Fibroblast of lung (primary cell): ENCODE measurements around the gene MFSD12. TPM values are rescaled to one million over a fixed set of nuclear protein-coding genes. Genes with fewer than 3 reads are reported as not detected.

Experiments used
- DNase-seq, 2 donors: peaks; one replicate each; pipeline versions ENCODE4 v3.0.0 to v3.0.0-alpha.2; 2010; ENCODE audit warnings: low read depth in 2 of 2
- H2AFZ ChIP-seq: 2 replicates; pipeline ENCODE4 v1.5.1; 2012; ENCODE audit warnings: low read length, control low read depth, inconsistent platforms
- H3K27ac ChIP-seq: 2 replicates; pipeline ENCODE4 v1.5.1; 2011; ENCODE audit warnings: low read length, control low read depth; ENCODE audit not compliant: insufficient read depth
- H3K27me3 ChIP-seq: 2 replicates; pipeline ENCODE4 v1.5.1; 2011; ENCODE audit warnings: mild to moderate bottlenecking, low read length; ENCODE audit not compliant: control insufficient read depth, insufficient read depth
- H3K36me3 ChIP-seq: 2 replicates; pipeline ENCODE4 v1.5.1; 2011; ENCODE audit warnings: low read length; ENCODE audit not compliant: control insufficient read depth, insufficient read depth
- H3K4me1 ChIP-seq: 2 replicates; pipeline ENCODE4 v1.5.1; 2011; ENCODE audit warnings: low read length; ENCODE audit not compliant: control insufficient read depth, insufficient read depth; ENCODE audit errors: extremely low read depth
- H3K4me2 ChIP-seq: 2 replicates; pipeline ENCODE4 v1.5.1; 2011; ENCODE audit warnings: low read length, control low read depth; ENCODE audit not compliant: insufficient read depth; ENCODE audit errors: extremely low read depth
- H3K4me3 ChIP-seq, 4 experiments: fragments of 200-600 bp in 1 of 4; sonication (generic) in 1 of 4; replicated peaks in 1 of 4; 2 replicates each; pipeline ENCODE4 v1.5.1; 2011 to 2016; ENCODE audit warnings: low read length in 4 of 4, low read depth in 3 of 4, mild to moderate bottlenecking in 3 of 4, control low read depth in 2 of 4, inconsistent platforms in 1 of 4, mixed read lengths in 1 of 4; ENCODE audit not compliant: insufficient read depth in 1 of 4; ENCODE audit errors: control extremely low read depth in 1 of 4
- H3K79me2 ChIP-seq: 2 replicates; pipeline ENCODE4 v1.5.1; 2012; ENCODE audit warnings: mild to moderate bottlenecking, low read length, inconsistent platforms; ENCODE audit not compliant: control insufficient read depth, insufficient read depth
- H3K9ac ChIP-seq: 2 replicates; pipeline ENCODE4 v1.5.1; 2011; ENCODE audit warnings: mild to moderate bottlenecking, low read length, control low read depth; ENCODE audit not compliant: insufficient read depth
- H3K9me3 ChIP-seq: 2 replicates; pipeline ENCODE4 v1.5.1; 2012; ENCODE audit warnings: low read depth, low read length; ENCODE audit not compliant: control insufficient read depth, insufficient read depth
- H4K20me1 ChIP-seq: 2 replicates; pipeline ENCODE4 v1.5.1; 2011; ENCODE audit warnings: low read length; ENCODE audit not compliant: control insufficient read depth, insufficient read depth; ENCODE audit errors: extremely low read depth
- EZH2 ChIP-seq: IDR thresholded peaks from 2 replicates; pipeline ENCODE4 v1.5.1; 2012; ENCODE audit warnings: low read length, control low read depth, mild to moderate bottlenecking; ENCODE audit errors: missing control alignments
- polyA plus RNA-seq, 2 donors: library from polyadenylated mRNA; depleted of rRNA in 1 of 2; stranded (reverse) in 1 of 2; unstranded in 1 of 2; fragments of >200 nt; gene quantifications; 2 replicates each; pipeline ENCODE4 v1.2.1, GENCODE V29; 2011 to 2012; ENCODE audit warnings: missing spikeins in 1 of 2
- total RNA-seq: library from RNA; depleted of rRNA; stranded (reverse); fragments of >200 nt; gene quantifications from 2 replicates; pipeline ENCODE4 v1.2.1, GENCODE V29; 2014
- TF ChIP-seq, protein P1 (sequence below), 2 donors: IDR thresholded peaks in 1 of 2; conservative IDR thresholded peaks in 1 of 2; 1 replicate in 1 of 2; 2 replicates in 1 of 2; pipeline ENCODE4 v1.5.1; 2011 to 2012; ENCODE audit warnings: low read length in 2 of 2, control low read depth in 1 of 2, inconsistent platforms in 1 of 2, low read depth in 1 of 2, mild to moderate bottlenecking in 1 of 2

MFSD12 gene
- total and polyA plus RNA-seq, 2 donors (not counting 1 experiment from before 2014, with no cell fraction given), result 20.6 to 79.9 TPM

DNA sequence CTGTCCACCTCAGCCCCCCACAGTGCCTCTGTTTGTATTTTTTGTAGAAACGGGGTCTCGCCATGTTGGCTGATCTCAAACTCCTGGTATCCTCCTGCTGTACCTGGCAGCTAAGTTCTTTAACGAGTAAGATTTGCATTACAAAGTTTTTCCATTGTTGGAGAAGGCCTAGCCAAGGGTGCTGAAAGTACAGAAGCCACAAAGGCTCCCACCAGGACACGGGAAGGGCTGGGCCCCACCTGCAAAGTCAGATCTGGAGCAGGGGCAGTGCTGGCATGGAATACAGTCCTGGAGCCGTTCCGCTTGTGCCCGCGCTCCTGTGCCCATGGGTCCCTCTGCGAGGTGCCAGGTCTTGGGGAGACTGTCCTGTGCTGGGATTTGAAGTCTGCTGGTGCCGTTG lies 39.1 kb downstream of the MFSD12 start:
- Histone ChIP-seq H3K27ac (no peak overlapping the region), H3K9ac (no peak overlapping the region), H3K4me2 (no peak overlapping the region), H4K20me1 (no peaks in the 10 kb centered on the region), H2AFZ (no peak overlapping the region), H3K36me3 (peaks cover 11% of the 10 kb centered on the region), H3K4me1 (peaks cover 18% of the 10 kb centered on the region), H3K9me3 (no peaks in the 10 kb centered on the region), H3K27me3 (no peaks in the 10 kb centered on the region), H3K4me3 (no peak overlapping the region), H3K79me2 (peaks cover 82% of the 10 kb centered on the region)
- no peak for DNase-seq
- TF ChIP-seq, protein P1, sequence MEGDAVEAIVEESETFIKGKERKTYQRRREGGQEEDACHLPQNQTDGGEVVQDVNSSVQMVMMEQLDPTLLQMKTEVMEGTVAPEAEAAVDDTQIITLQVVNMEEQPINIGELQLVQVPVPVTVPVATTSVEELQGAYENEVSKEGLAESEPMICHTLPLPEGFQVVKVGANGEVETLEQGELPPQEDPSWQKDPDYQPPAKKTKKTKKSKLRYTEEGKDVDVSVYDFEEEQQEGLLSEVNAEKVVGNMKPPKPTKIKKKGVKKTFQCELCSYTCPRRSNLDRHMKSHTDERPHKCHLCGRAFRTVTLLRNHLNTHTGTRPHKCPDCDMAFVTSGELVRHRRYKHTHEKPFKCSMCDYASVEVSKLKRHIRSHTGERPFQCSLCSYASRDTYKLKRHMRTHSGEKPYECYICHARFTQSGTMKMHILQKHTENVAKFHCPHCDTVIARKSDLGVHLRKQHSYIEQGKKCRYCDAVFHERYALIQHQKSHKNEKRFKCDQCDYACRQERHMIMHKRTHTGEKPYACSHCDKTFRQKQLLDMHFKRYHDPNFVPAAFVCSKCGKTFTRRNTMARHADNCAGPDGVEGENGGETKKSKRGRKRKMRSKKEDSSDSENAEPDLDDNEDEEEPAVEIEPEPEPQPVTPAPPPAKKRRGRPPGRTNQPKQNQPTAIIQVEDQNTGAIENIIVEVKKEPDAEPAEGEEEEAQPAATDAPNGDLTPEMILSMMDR (conservative IDR thresholded peaks at IDR 0.05 in 1 of 2, IDR thresholded peaks at IDR 0.05 in 1 of 2; ENCODE audit: low read depth in 1 of 2, low read length in 2 of 2), result no peak
- no peak for TF ChIP-seq EZH2

DNA sequence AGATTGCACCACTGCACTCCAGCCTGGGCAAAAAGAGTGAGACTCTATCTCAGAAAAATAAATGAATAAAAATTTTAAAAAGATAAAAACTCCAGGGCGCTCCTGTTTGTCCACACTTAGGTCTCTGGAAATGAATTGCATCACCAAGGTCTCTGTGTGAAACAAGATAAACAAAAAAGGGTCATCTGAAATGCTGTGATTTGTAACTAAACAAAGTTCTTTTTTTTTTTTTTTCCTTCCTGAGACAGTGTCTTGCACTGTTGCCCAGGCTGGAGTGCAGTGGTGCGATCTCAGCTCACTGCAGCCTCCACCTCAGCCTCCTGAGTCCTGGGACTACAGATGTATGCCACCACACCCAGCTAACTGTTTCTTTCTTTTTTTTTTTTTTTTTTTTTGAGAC lies 39.7 kb downstream of the MFSD12 start:
- peaks cover 9% of the 10 kb centered on the region for H3K36me3 ChIP-seq
- H3K9me3 ChIP-seq, result no peaks in the 10 kb centered on the region
- H4K20me1 ChIP-seq, result no peaks in the 10 kb centered on the region
- H3K79me2 ChIP-seq, result peaks cover 86% of the 10 kb centered on the region
- H3K4me3 ChIP-seq, result no peak overlapping the region
- peaks cover 18% of the 10 kb centered on the region for H3K4me1 ChIP-seq
- H2AFZ ChIP-seq, result no peak overlapping the region
- no peak for DNase-seq
- no peak overlapping the region for H3K4me2 ChIP-seq
- no peak for TF ChIP-seq EZH2
- TF ChIP-seq, protein P1 (conservative IDR thresholded peaks at IDR 0.05 in 1 of 2, IDR thresholded peaks at IDR 0.05 in 1 of 2; ENCODE audit: low read depth in 1 of 2, low read length in 2 of 2), result no peak
- H3K9ac ChIP-seq, result no peak overlapping the region
- H3K27me3 ChIP-seq, result no peaks in the 10 kb centered on the region
- H3K27ac ChIP-seq, result no peak overlapping the region

DNA sequence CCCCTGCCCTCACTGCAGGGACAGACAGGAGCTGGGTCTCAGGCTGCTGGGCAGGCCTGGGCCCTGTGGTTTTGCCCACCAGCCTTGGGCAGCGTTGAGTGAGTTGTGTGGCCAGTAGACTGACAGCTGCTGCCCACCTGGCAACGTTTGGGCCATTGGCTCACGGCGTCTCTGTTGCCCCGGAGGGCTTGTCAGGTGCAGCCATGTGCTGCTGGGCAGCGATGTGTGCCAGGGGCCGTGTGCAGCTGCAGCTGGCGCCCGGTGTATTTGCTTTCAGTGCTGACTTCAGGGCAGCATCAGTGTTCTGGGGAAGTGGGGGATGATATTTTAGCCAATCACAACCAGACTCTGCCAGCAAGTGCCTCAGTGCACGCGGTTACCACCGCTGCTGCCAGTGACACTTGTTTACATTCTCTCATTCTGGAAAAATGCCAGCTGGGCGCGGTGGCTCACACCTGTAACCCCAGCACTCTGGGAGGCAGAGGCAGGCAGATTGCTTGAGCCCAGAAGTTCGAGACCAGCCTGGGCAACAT lies 40.6 kb downstream of the MFSD12 start:
- Histone ChIP-seq H4K20me1 (no peaks in the 10 kb centered on the region), H3K4me3 (no peak overlapping the region), H3K9me3 (no peaks in the 10 kb centered on the region), H3K9ac (no peak overlapping the region), H3K79me2 (peaks cover 86% of the 10 kb centered on the region), H2AFZ (no peak overlapping the region), H3K4me2 (no peak overlapping the region), H3K27me3 (no peaks in the 10 kb centered on the region), H3K4me1 (peaks cover 18% of the 10 kb centered on the region), H3K36me3 (peaks cover 9% of the 10 kb centered on the region), H3K27ac (no peak overlapping the region)
- TF ChIP-seq, protein P1 (conservative IDR thresholded peaks at IDR 0.05 in 1 of 2, IDR thresholded peaks at IDR 0.05 in 1 of 2; ENCODE audit: low read depth in 1 of 2, low read length in 2 of 2), result no peak
- TF ChIP-seq EZH2, result no peak
- no peak for DNase-seq
